ENCODE results near the gene SUSD5. TPM values are rescaled to one million over a fixed set of nuclear protein-coding genes. Genes with fewer than 3 reads are reported as not detected.
"Not testable (repeated sequence)": the region's sequence is repeated elsewhere in the genome, so short reads cannot be mapped to it uniquely, and the experiment has no call there.

Gene SUSD5
- total RNA-seq, 4 donors from 2014 or later, result 2.6 to 11.8 (median 6.9) TPM

GRCh38 chr3:33170531-33170930 lies 48.1 kb downstream of the SUSD5 start:
- Histone ChIP-seq H3K36me3 (no peaks in the 10 kb centered on the region), H3K9me3 (no peaks in the 10 kb centered on the region), H3K27ac (no peak overlapping the region), H3K4me1 (no peaks in the 10 kb centered on the region), H3K27me3 (no peaks in the 10 kb centered on the region), H3K4me3 (no peak overlapping the region)
- DNase-seq, result no peak
- no peak for TF ChIP-seq CTCF (IDR thresholded peaks at IDR 0.05)
- no peak for TF ChIP-seq POLR2A (IDR thresholded peaks at IDR 0.05)
- intact Hi-C loops (cut with DNase I; ENCODE audit: low total_unique reads), result no loop called here

- Histone ChIP-seq H3K4me1 (no peaks in the 10 kb centered on the region), H3K27me3 (no peaks in the 10 kb centered on the region), H3K27ac (no peak overlapping the region), H3K4me3 (no peak overlapping the region), H3K36me3 (no peaks in the 10 kb centered on the region), H3K9me3 (no peaks in the 10 kb centered on the region)
- TF ChIP-seq POLR2A (IDR thresholded peaks at IDR 0.05) (no peak), CTCF (IDR thresholded peaks at IDR 0.05) (no peak)
- intact Hi-C loops (cut with DNase I; ENCODE audit: low total_unique reads), result no loop called here
- DNase-seq, result no peak
These were observed 50.8 kb downstream of the SUSD5 start for GRCh38 chr3:33167716-33168336.

GRCh38 chr3:33167284-33167683 lies 51.3 kb downstream of the SUSD5 start:
- intact Hi-C loops (cut with DNase I; ENCODE audit: low total_unique reads), result no loop called here
- Histone ChIP-seq H3K27me3 (no peaks in the 10 kb centered on the region), H3K27ac (no peak overlapping the region), H3K4me3 (no peak overlapping the region), H3K4me1 (no peaks in the 10 kb centered on the region), H3K9me3 (no peaks in the 10 kb centered on the region), H3K36me3 (no peaks in the 10 kb centered on the region)
- TF ChIP-seq POLR2A (IDR thresholded peaks at IDR 0.05) (no peak), CTCF (IDR thresholded peaks at IDR 0.05) (no peak)
- no peak for DNase-seq

GRCh38 chr3:33166095-33166494 lies 52.5 kb downstream of the SUSD5 start:
- DNase-seq, result no peak
- TF ChIP-seq POLR2A (IDR thresholded peaks at IDR 0.05) (no peak), CTCF (IDR thresholded peaks at IDR 0.05) (no peak)
- intact Hi-C loops (cut with DNase I; ENCODE audit: low total_unique reads), result no loop called here
- Histone ChIP-seq H3K27me3 (no peaks in the 10 kb centered on the region), H3K27ac (no peak overlapping the region), H3K36me3 (no peaks in the 10 kb centered on the region), H3K4me3 (no peak overlapping the region), H3K9me3 (no peaks in the 10 kb centered on the region), H3K4me1 (no peaks in the 10 kb centered on the region)

- no peaks in the 10 kb centered on the region for H3K4me1 ChIP-seq
- no peak for TF ChIP-seq POLR2A (IDR thresholded peaks at IDR 0.05)
- TF ChIP-seq CTCF (IDR thresholded peaks at IDR 0.05), result no peak
- no peaks in the 10 kb centered on the region for H3K9me3 ChIP-seq
- no peak overlapping the region for H3K27ac ChIP-seq
- H3K4me3 ChIP-seq, result no peak overlapping the region
- intact Hi-C loops (cut with DNase I; ENCODE audit: low total_unique reads), result no loop called here
- H3K27me3 ChIP-seq, result no peaks in the 10 kb centered on the region
- H3K36me3 ChIP-seq, result no peaks in the 10 kb centered on the region
- no peak for DNase-seq
These were observed 53.2 kb downstream of the SUSD5 start for GRCh38 chr3:33165372-33165771.

- H3K27me3 ChIP-seq; H3K27ac ChIP-seq; intact Hi-C loops (cut with DNase I; ENCODE audit: low total_unique reads); H3K4me1 ChIP-seq; H3K36me3 ChIP-seq; H3K4me3 ChIP-seq; DNase-seq; H3K9me3 ChIP-seq: not testable (repeated sequence)
These were observed 56.0 kb downstream of the SUSD5 start for GRCh38 chr3:33162621-33163020.

Data from uterus (tissue), 4 donors.